ENCODE measurements around the gene GDF10.

DNA sequence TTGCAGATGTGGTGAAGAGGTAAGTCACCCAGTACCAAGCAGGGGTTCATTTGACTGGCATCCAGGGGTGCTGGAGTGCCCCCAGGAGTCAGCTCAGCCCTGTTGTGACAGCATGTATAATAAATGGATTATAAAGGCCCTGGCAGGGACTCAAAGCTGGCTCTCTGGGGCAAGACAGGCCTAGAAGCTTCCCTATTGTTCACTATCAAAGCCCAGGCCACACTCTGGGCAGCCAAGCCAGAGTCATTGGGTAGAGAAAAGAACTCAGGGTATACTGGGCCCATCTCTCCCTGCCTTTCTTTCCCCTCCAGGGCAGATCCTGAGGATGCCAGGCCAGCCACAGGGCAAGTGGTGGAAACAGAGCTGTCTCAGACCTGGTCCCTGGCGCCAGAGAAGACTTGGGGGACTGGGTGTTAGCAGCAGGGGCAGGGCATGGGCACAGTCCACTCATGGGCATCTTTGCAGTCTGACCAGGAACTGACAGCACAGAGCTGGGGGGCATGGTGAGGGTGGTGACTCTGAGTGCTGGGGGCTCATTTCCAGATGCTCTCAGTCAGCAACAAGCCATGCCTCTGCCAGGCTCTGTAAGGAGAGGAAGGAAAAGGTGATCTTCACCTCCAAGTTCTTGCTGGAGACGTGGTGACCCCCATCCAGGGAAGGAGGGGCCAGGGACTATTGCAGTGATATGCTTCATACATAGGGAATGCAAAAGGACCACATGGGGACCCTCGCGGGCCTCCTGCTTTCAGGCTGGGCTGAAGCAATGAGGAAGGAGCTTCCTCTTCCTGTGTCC lies 59.8 kb downstream of the GDF10 start:
- TF ChIP-seq CTCF (IDR thresholded peaks at IDR 0.05; ENCODE audit: borderline replicate concordance, extremely low read depth, low read length, poor library complexity, severe bottlenecking) (no peak), EZH2 (IDR thresholded peaks at IDR 0.05; ENCODE audit: borderline replicate concordance, low read depth, low read length, severe bottlenecking) (no peak)

Data from DND-41 (cell line).